ENCODE data around the gene IL22. TPM values are rescaled to one million over a fixed set of nuclear protein-coding genes. Genes with fewer than 3 reads are reported as not detected.
A peak's percentile ranks its signal among the peaks of the same experiment; 100 is the strongest.

IL22 gene
- total and polyA plus RNA-seq, 9 of the 15 experiments (the other 6 are each of a cell fraction or from before 2014, with no cell fraction given): not detected

DNA sequence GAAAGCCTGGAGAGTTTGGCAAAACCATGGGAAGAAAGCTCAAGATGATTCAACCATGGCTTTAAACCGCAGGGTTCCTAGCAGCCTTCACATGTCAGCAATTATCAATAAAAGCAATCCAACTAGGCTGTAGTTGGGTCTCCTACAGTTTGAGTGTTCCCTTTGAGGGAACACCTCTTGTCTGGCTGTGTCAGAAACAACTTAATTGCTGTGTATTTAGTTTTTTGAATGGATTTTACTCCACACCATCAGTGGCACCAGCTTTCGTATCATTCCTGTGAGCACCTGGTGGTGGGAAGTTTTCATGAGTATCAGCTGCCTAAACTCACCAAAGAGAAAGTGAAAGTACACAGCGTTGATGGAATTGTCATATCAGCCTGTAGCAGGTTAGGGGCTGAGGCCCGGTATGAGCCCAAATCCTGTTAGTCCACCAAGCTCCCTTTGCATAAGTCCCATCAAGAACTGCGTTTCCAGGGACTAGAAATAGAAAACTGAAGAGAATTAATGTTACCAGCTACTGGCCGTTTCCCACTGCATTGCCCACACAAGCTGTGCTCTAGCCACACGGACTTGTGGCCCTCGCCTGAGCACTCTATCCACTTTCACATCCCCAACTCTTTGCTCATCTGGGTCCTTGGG is 16.9 kb downstream of the IL22 start (continued):
- TF ChIP-seq, protein P1, sequence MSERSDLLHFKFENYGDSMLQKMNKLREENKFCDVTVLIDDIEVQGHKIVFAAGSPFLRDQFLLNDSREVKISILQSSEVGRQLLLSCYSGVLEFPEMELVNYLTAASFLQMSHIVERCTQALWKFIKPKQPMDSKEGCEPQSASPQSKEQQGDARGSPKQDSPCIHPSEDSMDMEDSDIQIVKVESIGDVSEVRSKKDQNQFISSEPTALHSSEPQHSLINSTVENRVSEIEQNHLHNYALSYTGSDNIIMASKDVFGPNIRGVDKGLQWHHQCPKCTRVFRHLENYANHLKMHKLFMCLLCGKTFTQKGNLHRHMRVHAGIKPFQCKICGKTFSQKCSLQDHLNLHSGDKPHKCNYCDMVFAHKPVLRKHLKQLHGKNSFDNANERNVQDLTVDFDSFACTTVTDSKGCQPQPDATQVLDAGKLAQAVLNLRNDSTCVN (CRISPR knock-in tag; IDR thresholded peaks at IDR 0.05): no peak
- TF ChIP-seq U2AF1 (optimal IDR thresholded peaks at IDR 0.05; ENCODE audit: low read depth, low read length) (no peak), SRF (CRISPR knock-in tag; IDR thresholded peaks at IDR 0.05) (0 out of 4 replicates have a peak, but pooled peaks of 1 of the 2 experiments have one; percentile 14), MAZ (CRISPR knock-in tag; conservative IDR thresholded peaks at IDR 0.05 in 1 of 2, IDR thresholded peaks at IDR 0.05 in 1 of 2) (0 out of 4 replicates have a peak, but pooled peaks of 1 of the 2 experiments have one; percentile 29), CXXC5 (CRISPR knock-in tag; IDR thresholded peaks at IDR 0.05) (0 out of 2 replicates have a peak, but pooled peaks have one; percentile 19)
- TF ChIP-seq, protein P2, sequence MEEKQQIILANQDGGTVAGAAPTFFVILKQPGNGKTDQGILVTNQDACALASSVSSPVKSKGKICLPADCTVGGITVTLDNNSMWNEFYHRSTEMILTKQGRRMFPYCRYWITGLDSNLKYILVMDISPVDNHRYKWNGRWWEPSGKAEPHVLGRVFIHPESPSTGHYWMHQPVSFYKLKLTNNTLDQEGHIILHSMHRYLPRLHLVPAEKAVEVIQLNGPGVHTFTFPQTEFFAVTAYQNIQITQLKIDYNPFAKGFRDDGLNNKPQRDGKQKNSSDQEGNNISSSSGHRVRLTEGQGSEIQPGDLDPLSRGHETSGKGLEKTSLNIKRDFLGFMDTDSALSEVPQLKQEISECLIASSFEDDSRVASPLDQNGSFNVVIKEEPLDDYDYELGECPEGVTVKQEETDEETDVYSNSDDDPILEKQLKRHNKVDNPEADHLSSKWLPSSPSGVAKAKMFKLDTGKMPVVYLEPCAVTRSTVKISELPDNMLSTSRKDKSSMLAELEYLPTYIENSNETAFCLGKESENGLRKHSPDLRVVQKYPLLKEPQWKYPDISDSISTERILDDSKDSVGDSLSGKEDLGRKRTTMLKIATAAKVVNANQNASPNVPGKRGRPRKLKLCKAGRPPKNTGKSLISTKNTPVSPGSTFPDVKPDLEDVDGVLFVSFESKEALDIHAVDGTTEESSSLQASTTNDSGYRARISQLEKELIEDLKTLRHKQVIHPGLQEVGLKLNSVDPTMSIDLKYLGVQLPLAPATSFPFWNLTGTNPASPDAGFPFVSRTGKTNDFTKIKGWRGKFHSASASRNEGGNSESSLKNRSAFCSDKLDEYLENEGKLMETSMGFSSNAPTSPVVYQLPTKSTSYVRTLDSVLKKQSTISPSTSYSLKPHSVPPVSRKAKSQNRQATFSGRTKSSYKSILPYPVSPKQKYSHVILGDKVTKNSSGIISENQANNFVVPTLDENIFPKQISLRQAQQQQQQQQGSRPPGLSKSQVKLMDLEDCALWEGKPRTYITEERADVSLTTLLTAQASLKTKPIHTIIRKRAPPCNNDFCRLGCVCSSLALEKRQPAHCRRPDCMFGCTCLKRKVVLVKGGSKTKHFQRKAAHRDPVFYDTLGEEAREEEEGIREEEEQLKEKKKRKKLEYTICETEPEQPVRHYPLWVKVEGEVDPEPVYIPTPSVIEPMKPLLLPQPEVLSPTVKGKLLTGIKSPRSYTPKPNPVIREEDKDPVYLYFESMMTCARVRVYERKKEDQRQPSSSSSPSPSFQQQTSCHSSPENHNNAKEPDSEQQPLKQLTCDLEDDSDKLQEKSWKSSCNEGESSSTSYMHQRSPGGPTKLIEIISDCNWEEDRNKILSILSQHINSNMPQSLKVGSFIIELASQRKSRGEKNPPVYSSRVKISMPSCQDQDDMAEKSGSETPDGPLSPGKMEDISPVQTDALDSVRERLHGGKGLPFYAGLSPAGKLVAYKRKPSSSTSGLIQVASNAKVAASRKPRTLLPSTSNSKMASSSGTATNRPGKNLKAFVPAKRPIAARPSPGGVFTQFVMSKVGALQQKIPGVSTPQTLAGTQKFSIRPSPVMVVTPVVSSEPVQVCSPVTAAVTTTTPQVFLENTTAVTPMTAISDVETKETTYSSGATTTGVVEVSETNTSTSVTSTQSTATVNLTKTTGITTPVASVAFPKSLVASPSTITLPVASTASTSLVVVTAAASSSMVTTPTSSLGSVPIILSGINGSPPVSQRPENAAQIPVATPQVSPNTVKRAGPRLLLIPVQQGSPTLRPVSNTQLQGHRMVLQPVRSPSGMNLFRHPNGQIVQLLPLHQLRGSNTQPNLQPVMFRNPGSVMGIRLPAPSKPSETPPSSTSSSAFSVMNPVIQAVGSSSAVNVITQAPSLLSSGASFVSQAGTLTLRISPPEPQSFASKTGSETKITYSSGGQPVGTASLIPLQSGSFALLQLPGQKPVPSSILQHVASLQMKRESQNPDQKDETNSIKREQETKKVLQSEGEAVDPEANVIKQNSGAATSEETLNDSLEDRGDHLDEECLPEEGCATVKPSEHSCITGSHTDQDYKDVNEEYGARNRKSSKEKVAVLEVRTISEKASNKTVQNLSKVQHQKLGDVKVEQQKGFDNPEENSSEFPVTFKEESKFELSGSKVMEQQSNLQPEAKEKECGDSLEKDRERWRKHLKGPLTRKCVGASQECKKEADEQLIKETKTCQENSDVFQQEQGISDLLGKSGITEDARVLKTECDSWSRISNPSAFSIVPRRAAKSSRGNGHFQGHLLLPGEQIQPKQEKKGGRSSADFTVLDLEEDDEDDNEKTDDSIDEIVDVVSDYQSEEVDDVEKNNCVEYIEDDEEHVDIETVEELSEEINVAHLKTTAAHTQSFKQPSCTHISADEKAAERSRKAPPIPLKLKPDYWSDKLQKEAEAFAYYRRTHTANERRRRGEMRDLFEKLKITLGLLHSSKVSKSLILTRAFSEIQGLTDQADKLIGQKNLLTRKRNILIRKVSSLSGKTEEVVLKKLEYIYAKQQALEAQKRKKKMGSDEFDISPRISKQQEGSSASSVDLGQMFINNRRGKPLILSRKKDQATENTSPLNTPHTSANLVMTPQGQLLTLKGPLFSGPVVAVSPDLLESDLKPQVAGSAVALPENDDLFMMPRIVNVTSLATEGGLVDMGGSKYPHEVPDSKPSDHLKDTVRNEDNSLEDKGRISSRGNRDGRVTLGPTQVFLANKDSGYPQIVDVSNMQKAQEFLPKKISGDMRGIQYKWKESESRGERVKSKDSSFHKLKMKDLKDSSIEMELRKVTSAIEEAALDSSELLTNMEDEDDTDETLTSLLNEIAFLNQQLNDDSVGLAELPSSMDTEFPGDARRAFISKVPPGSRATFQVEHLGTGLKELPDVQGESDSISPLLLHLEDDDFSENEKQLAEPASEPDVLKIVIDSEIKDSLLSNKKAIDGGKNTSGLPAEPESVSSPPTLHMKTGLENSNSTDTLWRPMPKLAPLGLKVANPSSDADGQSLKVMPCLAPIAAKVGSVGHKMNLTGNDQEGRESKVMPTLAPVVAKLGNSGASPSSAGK (IDR thresholded peaks at IDR 0.05): 0 out of 2 replicates have a peak, but pooled peaks have one; percentile 17
- TF ChIP-seq, protein P3, sequence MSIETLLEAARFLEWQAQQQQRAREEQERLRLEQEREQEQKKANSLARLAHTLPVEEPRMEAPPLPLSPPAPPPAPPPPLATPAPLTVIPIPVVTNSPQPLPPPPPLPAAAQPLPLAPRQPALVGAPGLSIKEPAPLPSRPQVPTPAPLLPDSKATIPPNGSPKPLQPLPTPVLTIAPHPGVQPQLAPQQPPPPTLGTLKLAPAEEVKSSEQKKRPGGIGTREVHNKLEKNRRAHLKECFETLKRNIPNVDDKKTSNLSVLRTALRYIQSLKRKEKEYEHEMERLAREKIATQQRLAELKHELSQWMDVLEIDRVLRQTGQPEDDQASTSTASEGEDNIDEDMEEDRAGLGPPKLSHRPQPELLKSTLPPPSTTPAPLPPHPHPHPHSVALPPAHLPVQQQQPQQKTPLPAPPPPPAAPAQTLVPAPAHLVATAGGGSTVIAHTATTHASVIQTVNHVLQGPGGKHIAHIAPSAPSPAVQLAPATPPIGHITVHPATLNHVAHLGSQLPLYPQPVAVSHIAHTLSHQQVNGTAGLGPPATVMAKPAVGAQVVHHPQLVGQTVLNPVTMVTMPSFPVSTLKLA (conservative IDR thresholded peaks at IDR 0.05): peak in 1 of 2 experiments; percentile 27; a peak in 1 of 4 replicates
